Measurements from ENCODE around the gene CLEC16A. TPM values are rescaled to one million over a fixed set of nuclear protein-coding genes. Genes with fewer than 3 reads are reported as not detected.
"Not testable (repeated sequence)": the region's sequence is repeated elsewhere in the genome, so short reads cannot be mapped to it uniquely, and the experiment has no call there.

Gene CLEC16A
- polyA plus RNA-seq, 4 donors = 22.9 to 24.5 (median 23.7) TPM

- no peak for DNase-seq (ENCODE audit: low read depth in 4 of 4, low spot score in 3 of 4)
These were observed 20.6 kb upstream of the CLEC16A start for GRCh38 chr16:10923650-10924214.

DNA sequence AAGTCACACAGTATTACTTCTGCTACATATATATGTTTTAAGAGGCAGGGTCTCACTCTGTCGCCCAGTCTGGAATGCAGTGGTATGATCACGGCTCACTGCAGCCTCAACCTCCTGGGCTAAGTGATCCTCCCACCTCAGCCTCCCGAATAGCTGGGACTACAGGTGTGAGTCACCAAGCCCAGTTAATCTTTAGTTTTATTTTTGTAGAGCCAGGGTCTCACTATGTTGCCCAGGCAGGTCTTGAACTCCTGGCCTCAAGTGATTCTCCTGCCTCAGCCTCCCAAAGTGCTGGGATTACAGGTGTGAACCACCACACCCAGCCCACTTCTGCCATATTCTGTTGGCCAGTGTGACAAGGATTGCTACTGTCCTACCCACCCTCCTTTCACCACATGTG, 19.1 kb upstream of the CLEC16A start:
- not testable (repeated sequence) for DNase-seq (ENCODE audit: low read depth in 4 of 4, low spot score in 3 of 4)

DNA sequence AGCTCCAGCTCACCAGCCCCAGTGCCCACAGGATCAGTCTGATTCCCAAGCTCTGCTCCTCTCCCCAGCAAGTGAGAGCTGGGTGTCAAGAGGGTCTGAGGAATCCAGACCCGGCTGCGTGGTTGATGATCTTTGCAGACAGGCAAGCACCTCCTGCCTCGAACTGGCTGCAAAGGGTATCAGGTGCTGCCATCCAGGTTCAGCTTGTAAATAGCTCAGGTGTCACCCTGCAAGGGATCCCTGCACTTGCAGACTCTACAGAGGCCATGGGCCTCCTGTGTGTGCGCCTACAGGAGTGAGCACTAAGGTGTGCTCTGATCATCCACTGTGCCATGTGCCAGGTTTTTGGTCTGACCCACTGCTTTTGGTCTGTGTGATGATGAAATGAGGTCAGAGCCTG, 18.3 kb upstream of the CLEC16A start:
- no peak for DNase-seq (ENCODE audit: low read depth in 4 of 4, low spot score in 3 of 4)

- no peak for DNase-seq (ENCODE audit: low read depth in 4 of 4, low spot score in 3 of 4)
These were observed 17.5 kb upstream of the CLEC16A start for GRCh38 chr16:10926867-10927266.

DNA sequence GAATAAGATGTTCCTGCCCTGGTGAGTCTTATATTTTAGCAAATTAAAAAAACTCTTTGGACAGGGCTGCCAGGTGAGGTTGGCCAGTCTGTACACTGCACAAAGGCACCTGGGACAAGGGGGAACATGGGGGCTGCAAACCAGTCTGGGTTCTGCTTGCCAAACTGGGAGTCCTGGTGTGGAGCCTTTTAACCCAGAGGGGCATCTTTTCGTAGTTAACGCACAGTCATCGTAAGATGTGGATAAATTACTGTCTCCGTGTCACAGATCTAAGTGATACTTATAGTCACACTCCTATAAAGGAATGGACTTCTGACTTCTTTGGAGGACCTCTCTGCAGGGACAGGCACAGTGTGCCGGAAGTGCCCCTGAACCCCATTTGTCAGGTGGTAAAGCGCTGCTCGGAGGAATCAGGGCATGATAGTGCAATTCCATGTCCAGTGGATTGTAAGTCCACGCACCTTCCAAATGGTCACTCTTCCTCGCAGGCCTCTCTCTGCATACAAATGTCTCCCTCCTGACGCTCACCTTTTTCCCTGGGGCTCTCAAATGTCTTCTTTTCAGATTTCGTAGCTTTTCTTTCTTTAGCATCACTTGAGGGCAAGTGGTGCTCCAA, 16.8 kb upstream of the CLEC16A start:
- DNase-seq (ENCODE audit: low read depth in 4 of 4, low spot score in 3 of 4) = no peak

DNA sequence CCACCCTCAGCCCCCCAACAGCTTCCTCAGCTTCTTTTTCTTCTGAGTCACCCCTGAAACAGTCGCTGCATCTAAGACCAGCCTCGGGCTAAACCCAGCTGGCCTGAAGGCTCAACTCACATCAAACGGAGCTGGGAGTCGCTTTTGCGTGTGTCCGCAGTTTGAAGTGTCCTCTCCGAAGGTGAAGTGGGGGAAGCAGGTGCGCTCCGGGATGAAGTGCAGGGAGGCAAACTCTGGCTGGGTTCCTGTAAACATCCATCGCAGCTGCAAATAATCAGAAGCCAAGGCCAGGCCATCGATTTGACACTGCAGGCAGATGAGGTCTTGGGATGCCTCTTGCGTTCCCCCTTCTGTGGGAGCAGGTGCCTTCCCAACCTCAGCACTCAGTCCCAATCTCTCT, 15.3 kb upstream of the CLEC16A start:
- DNase-seq (ENCODE audit: low read depth in 4 of 4, low spot score in 3 of 4) = not testable (repeated sequence)

DNA sequence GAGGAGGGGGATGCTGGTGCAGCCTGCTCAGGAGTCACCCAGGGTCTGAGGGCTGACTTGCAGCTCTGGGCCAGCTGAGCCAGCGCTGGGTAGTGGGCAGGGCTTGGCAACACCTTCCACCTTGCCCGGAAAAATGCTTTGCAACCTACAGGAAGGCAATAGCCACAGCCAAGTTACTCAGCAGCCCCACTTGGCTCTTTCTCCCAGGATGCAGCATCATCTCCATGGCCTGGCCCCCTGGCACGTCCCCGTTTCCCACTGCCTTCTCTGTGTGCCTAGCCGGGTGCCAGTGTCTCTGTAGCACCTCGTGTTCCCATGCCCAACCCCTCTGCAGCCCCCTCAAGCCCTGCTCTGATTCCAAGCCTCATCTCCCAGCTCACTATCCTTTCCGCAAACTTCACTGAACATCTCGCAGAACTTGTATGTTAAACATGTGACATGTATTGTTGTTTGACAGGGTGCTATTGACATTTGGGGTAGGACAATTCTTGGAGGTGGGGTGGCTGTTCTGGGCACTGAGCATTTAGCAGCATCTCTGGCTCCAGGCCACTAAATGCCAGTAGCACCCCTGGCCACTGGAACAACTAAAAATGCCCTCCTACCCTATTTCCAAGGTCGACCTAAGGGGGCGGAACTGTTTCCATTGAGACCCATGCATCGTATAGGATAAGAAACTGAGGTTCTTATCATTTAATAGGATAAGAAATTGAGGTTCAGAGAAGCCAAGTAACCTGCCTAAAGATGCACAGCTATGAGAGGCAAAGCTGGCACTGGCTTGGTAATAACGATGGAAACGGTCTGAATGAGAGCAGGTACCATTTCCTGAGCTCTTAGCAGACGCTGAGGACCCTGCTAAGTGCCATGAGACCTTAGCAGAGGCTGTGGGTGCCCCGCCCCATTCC, 14.3 kb upstream of the CLEC16A start:
- no peak for DNase-seq (ENCODE audit: low read depth in 4 of 4, low spot score in 3 of 4)

GRCh38 chr16:10930755-10931093, 13.6 kb upstream of the CLEC16A start:
- no peak for DNase-seq (ENCODE audit: low read depth in 4 of 4, low spot score in 3 of 4)

DNA sequence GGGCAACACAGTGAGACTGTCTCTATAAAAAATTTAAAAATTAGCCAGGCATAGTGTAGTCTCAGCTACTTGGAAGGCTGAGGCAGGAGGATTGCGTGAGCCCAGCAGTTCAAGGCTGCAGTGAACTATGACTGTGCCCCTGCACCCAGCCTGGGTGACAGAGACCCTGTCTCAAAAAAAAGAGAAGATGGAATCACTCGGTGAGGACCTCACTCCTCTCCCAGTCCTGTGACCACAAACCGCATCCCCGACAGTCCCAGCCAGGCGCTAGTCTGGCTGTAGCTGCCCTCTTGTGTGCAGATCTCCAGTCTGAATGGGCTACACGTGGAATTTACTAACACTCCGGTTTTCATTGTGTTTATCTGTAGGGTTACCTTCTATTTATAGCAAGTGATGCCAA, 13.2 kb upstream of the CLEC16A start:
- DNase-seq (ENCODE audit: low read depth in 4 of 4, low spot score in 3 of 4) = no peak

GRCh38 chr16:10931977-10932632, 12.3 kb upstream of the CLEC16A start:
- no peak for DNase-seq (ENCODE audit: low read depth in 4 of 4, low spot score in 3 of 4)

DNA sequence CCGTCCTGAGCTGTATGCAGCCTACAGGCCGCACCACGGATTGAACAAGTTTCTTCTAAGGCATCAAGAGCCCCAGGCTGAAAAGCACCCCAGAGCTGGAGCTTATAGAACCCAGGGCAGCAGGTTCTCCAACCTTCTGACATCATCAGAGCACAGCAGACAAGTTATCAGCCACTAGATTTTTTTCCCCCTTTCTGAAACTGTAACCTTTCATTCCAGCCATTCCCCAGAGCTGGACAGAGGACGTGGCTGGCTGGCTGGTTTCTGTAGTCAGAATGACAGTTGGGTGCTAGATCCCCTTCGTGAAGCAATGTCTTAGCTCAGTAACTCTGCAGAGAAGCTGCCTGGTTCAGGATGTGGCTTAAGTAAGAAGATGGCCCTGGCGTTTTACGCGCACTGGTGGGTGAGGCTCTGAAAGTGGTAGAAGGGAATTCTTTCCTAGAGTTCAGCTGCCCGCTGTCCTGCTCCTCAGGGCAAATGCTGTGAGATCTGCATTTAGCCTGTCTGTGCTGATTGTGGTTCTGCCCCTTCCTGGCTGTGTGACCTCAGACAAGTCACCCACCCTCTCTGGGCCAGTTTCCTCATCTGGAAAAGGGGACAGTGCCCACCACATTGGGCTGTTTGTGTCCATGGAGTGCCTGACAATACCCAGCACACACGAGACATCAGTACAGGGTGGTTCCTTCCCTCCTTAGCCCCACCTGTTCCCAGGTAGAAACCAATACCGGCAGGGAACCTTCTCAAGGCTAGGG, 11.2 kb upstream of the CLEC16A start:
- DNase-seq (ENCODE audit: low read depth in 4 of 4, low spot score in 3 of 4) = no peak

GRCh38 chr16:10933865-10934264, 10.5 kb upstream of the CLEC16A start:
- no peak for DNase-seq (ENCODE audit: low read depth in 4 of 4, low spot score in 3 of 4)

- DNase-seq (ENCODE audit: low read depth in 4 of 4, low spot score in 3 of 4) = no peak
These were observed 9.8 kb upstream of the CLEC16A start for GRCh38 chr16:10934325-10935107.

DNA sequence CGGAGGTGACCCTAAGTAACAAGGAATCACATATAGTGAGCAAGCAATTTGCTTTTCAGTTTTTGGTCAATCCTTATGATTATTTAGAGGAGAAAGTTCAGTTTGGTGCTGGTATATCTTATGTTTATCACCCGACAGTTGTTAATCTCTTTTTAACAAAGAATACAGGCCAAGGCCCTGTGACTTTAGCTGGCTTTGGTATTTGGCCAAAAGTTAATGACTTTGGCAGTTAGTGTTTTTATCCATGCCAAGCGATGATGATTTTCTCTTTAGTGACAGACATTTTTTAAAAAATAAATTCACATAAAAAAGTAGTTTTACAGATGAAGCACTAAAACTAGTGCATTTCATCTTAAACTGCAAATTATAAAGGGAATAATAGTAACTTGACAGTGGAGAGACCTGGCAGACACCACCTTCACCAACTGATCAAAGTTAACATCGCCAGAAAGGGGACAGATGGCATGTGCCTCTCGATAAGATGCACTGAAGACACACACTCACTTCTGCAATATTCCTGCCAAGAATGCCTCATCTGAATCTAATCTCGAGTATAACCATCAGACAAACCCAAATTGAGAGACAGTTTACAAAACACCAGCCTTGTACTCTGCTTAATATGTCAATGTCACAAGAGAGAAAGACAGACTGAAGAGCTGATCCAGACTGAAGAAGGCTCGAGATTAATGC, 9.0 kb upstream of the CLEC16A start:
- DNase-seq (ENCODE audit: low read depth in 4 of 4, low spot score in 3 of 4) = no peak

GRCh38 chr16:10936272-10936984, 7.9 kb upstream of the CLEC16A start:
- DNase-seq (ENCODE audit: low read depth in 4 of 4, low spot score in 3 of 4) = no peak

DNA sequence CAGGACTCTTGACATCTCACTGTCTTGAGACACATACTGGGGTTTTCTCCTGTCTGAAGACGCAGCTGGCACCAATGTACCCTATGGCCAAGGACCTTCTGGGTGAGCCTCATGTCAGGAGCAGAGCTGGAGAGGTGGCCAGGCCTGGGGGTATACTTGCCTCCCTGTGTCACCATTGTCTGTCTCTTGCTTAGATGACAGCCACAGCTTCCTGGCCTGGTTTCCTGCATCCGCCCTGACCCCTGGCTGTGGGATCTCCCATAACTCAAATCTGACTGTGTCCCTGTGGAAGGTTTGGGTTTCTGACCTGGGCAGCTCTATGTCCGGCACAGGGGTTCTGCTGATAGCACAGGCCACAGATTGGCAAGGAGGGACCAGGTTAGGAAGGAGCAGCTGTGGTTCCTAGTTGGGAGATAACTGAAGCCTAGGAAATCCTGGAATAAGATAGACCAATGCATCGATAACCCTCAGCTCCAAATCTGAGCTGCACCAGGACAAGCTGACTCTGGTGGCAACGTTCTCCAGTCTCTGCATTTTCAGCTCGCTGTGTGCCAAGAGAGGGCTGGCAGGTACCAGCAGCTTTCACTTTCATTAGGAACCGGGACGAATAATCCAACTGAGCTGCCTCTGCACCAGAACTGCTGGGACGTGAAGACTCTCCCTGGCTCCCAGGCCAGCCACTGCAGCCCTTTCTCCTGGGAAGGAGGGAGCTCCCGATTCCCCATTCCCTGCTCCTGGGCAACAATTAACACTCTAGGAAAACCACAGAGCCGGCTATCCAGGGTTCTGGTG, 7.1 kb upstream of the CLEC16A start:
- no peak for DNase-seq (ENCODE audit: low read depth in 4 of 4, low spot score in 3 of 4)

- no peak for DNase-seq (ENCODE audit: low read depth in 4 of 4, low spot score in 3 of 4)
These were observed 6.0 kb upstream of the CLEC16A start for GRCh38 chr16:10938321-10938720.

All from right renal pelvis (tissue), 4 donors.